GM12878 (cell line): ENCODE measurements around the gene CCDC138. TPM values are rescaled to one million over a fixed set of nuclear protein-coding genes. Genes with fewer than 3 reads are reported as not detected.

Experiments
- ATAC-seq: fragments of 200-7000 bp; cut with Tn5 transposase; 3 replicates; pipeline ENCODE4 v1.9.1; 2020; ENCODE audit warnings: mild to moderate bottlenecking, moderate library complexity
- BruUV-seq: library from RNA; stranded (reverse); fragments of 400-500 nt; replicated peaks from 2 replicates; lab custom pipeline; 2021; lab: Mats Ljungman, UMichigan
- CTCF ChIA-PET: fragments of 300-600 bp; sonication (Branson Sonifier 250); formaldehyde crosslinking; extraction: SDS; loops from one replicate; lab custom pipeline; 2021; ENCODE audit warnings: inconsistent platforms; lab: Yijun Ruan, JAX
- POLR2A ChIA-PET: fragments of 350-600 bp; formaldehyde crosslinking; extraction: SDS; loops from one replicate; lab custom pipeline; 2021; ENCODE audit warnings: inconsistent platforms; lab: Charles Lee
- RAD21 ChIA-PET: fragments of 300-600 bp; sonication (Branson Sonifier 250); formaldehyde crosslinking; loops from one replicate; lab custom pipeline; 2023; ENCODE audit warnings: antibody characterized with exemption; ENCODE audit not compliant: unreplicated experiment; lab: Charles Lee
- SMC1A ChIA-PET: fragments of 300-600 bp; sonication (Branson Sonifier 250); formaldehyde crosslinking; loops from one replicate; lab custom pipeline; 2023; ENCODE audit not compliant: unreplicated experiment, uncharacterized antibody; lab: Charles Lee
- DNase-seq: peaks from one replicate; pipeline ENCODE4 v3.0.0-alpha.2; 2011; ENCODE audit warnings: low read depth, low spot score
- FAIRE-seq: peaks from 3 replicates; lab custom pipeline; 2011; peaks lifted over from hg19 to GRCh38; lab: Jason Lieb, UNC
- H2AFZ ChIP-seq: 2 replicates; pipeline ENCODE4 v1.6.0; 2011; ENCODE audit warnings: low read depth, low read length, control low read depth; ENCODE audit not compliant: control insufficient read depth
- H3K27ac ChIP-seq: 2 replicates; pipeline ENCODE4 v1.5.1; 2011; ENCODE audit warnings: control low read depth; ENCODE audit not compliant: control insufficient read depth, insufficient read depth
- H3K27me3 ChIP-seq, 2 experiments: replicated peaks in 1 of 2; 2 replicates each; pipeline versions ENCODE4 v1.6.0 to v1.6.1; 2011; ENCODE audit warnings: low read length in 1 of 2; ENCODE audit not compliant: control insufficient read depth in 2 of 2, insufficient read depth in 2 of 2
- H3K36me3 ChIP-seq, 2 experiments: 2 replicates each; pipeline ENCODE4 v1.5.1; 2011; ENCODE audit warnings: low read length in 1 of 2; ENCODE audit not compliant: control insufficient read depth in 2 of 2, insufficient read depth in 2 of 2
- H3K4me1 ChIP-seq: 2 replicates; pipeline ENCODE4 v1.6.1; 2011; ENCODE audit warnings: mild to moderate bottlenecking, low read length, moderate library complexity, mixed read lengths; ENCODE audit not compliant: control insufficient read depth, insufficient read depth
- H3K4me2 ChIP-seq: 2 replicates; pipeline ENCODE4 v1.6.0; 2011; ENCODE audit warnings: control low read depth; ENCODE audit not compliant: control insufficient read depth, insufficient read depth
- H3K4me3 ChIP-seq: fragments of 200-600 bp; sonication (generic); 2 replicates; pipeline ENCODE4 v1.5.1; 2016
- H3K79me2 ChIP-seq: 2 replicates; pipeline ENCODE4 v1.6.0; 2011; ENCODE audit warnings: low read length; ENCODE audit not compliant: control insufficient read depth, insufficient read depth
- H3K9ac ChIP-seq: 2 replicates; pipeline ENCODE4 v1.8.0; 2011; ENCODE audit warnings: low read length, control low read depth, mixed read lengths; ENCODE audit not compliant: control insufficient read depth, insufficient read depth
- H3K9me3 ChIP-seq: replicated peaks from 3 replicates; pipeline ENCODE4 v1.5.1; 2011; ENCODE audit warnings: mild to moderate bottlenecking, low read length; ENCODE audit not compliant: control insufficient read depth, insufficient read depth
- H4K20me1 ChIP-seq: 2 replicates; pipeline ENCODE4 v1.6.0; 2011; ENCODE audit not compliant: control insufficient read depth, insufficient read depth
- BCL11A ChIP-seq: IDR thresholded peaks from 2 replicates; pipeline ENCODE4 v1.6.1; 2011; ENCODE audit warnings: low read depth, low read length
- EED ChIP-seq: sonication (generic); IDR thresholded peaks from 2 replicates; pipeline ENCODE4 v1.6.1; 2016; ENCODE audit warnings: antibody characterized with exemption, low read depth
- JUND ChIP-seq: IDR thresholded peaks from 2 replicates; pipeline ENCODE4 v1.6.1; 2012; ENCODE audit warnings: low read depth, mild to moderate bottlenecking, low read length, improper control_type of control experiment, moderate library complexity
- KAT2A ChIP-seq: conservative IDR thresholded peaks from 2 replicates; pipeline ENCODE4 v1.6.1; 2011; ENCODE audit warnings: low read depth, low read length; ENCODE audit not compliant: control insufficient read depth
- MXI1 ChIP-seq: fragments of 150-350 bp; IDR thresholded peaks from 2 replicates; pipeline ENCODE4 v1.6.1; 2011; ENCODE audit warnings: low read depth, mild to moderate bottlenecking, inconsistent platforms, low read length, improper control_type of control experiment
- NFXL1 ChIP-seq: fragments of 450-650 bp; IDR thresholded peaks from 2 replicates; pipeline ENCODE4 v1.6.1; 2017; ENCODE audit warnings: antibody characterized with exemption, mild to moderate bottlenecking, borderline replicate concordance
- SMARCA5 ChIP-seq: fragments of 450-650 bp; IDR thresholded peaks from 2 replicates; pipeline ENCODE4 v1.6.1; 2017; ENCODE audit warnings: mild to moderate bottlenecking
- WGBS: methylation state at CpG from one replicate; pipeline ENCODE4 v1.1.6; 2016; ENCODE audit warnings: low lambda C conversion rate; ENCODE audit not compliant: insufficient replicate concordance, insufficient coverage; ENCODE audit errors: missing lambda C conversion rate; 5-methylcytosine and 5-hydroxymethylcytosine counted together
- in situ Hi-C: fragments of 300-500 bp; cut with MboI; formaldehyde crosslinking; loops from 9 replicates; pipeline ENCODE4 v1.14.3; 2018; ENCODE audit warnings: mixed read lengths
- intact Hi-C: fragments of 100-400 bp; cut with micrococcal nuclease; formaldehyde crosslinking; loops from one replicate; pipeline ENCODE4 v1.14.2; 2022; ENCODE audit not compliant: unreplicated experiment
- polyA plus RNA-seq, 11 experiments: library from polyadenylated mRNA; depleted of rRNA in 4 of 11; unstranded in 6 of 11; stranded (reverse) in 5 of 11; fragments of >200 nt; fragmentation: Nextera tagmentation in 4 of 11; fragmentation: Illumina TruSeq in 1 of 11; extraction: Ambion mirVana in 4 of 11; extraction: Trizol in 1 of 11; gene quantifications; 1 replicate in 1 of 11; 2 replicates in 10 of 11; pipeline versions ENCODE4 v1.2.1 to v1.2.3, GENCODE V29; 2011 to 2016; ENCODE audit warnings: inconsistent platforms in 2 of 11, missing spikeins in 2 of 11, low read depth in 1 of 11
- total RNA-seq, 4 experiments: library from RNA; depleted of rRNA in 3 of 4; stranded (reverse); fragments of >200 nt in 3 of 4; fragmentation: Illumina TruSeq in 1 of 4; extraction: Trizol in 1 of 4; gene quantifications; 2 replicates each; pipeline versions ENCODE4 v1.2.1 to v1.2.3, GENCODE V29; 2013 to 2021
- TF ChIP-seq, protein P1 (sequence below): fragments of 450-650 bp; IDR thresholded peaks from 2 replicates; pipeline ENCODE4 v1.6.1; 2017; ENCODE audit warnings: borderline replicate concordance

CCDC138 gene
- total and polyA plus RNA-seq, 10 of the 15 experiments (the other 5 are each of a cell fraction or from before 2014, with no cell fraction given) = 7.9 to 19.4 (median 13.0) TPM

DNA sequence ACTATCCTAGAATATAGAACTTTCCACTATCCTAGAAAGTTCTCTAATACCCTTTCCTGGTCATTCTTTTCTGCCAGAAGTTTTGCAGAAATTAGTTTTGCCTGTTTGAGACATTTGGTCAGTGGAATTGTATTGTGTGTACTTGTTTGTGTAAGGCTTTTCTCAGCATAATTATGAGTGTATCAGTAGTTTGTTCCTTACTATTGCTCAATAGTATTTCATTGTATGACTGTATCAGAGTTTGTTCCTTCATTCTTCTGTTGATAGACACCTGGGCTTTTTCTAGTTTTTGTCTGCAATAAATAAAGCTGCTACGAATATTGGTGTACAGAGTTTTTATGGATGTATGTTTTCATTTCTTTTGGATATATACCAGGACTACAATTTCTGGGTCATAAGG lies 27.2 kb downstream of the CCDC138 start:
- DNase-seq = no peak
- no peaks in the 10 kb centered on the region for H3K27me3 ChIP-seq
- POLR2A ChIA-PET = no interaction called here
- TF ChIP-seq, protein P1, sequence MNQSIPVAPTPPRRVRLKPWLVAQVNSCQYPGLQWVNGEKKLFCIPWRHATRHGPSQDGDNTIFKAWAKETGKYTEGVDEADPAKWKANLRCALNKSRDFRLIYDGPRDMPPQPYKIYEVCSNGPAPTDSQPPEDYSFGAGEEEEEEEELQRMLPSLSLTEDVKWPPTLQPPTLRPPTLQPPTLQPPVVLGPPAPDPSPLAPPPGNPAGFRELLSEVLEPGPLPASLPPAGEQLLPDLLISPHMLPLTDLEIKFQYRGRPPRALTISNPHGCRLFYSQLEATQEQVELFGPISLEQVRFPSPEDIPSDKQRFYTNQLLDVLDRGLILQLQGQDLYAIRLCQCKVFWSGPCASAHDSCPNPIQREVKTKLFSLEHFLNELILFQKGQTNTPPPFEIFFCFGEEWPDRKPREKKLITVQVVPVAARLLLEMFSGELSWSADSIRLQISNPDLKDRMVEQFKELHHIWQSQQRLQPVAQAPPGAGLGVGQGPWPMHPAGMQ = no peak
- TF ChIP-seq JUND (no peak), NFXL1 (no peak), EED (no peak), MXI1 (no peak), BCL11A (no peak), KAT2A (no peak), SMARCA5 (no peak)
- 95% methylated on average over 1 of the region's 1 CpG for WGBS
- SMC1A ChIA-PET = no interaction called here
- no peaks in the 10 kb centered on the region; the same call in 1 of the 2 replicates for H3K79me2 ChIP-seq
- H3K27ac ChIP-seq = no peak overlapping the region
- RAD21 ChIA-PET = no interaction called here
- no peak overlapping the region for H2AFZ ChIP-seq
- no peak overlapping the region for H3K4me3 ChIP-seq
- FAIRE-seq = no peak
- H3K9me3 ChIP-seq = peaks cover 10% of the 10 kb centered on the region; the same call in 2 of the 3 replicates
- H3K36me3 ChIP-seq = peaks cover 6 to 19% of the 10 kb centered on the region in 2 experiments; a peak in 3 of 4 replicates
- ATAC-seq = no peak
- H3K4me2 ChIP-seq = no peak overlapping the region
- CTCF ChIA-PET = no interaction called here
- H3K9ac ChIP-seq = no peak overlapping the region
- no peaks in the 10 kb centered on the region for H3K4me1 ChIP-seq
- no TSS peak for BruUV-seq
- intact Hi-C loops (no loop called here), in situ Hi-C loops (no loop called here)
- no peaks in the 10 kb centered on the region for H4K20me1 ChIP-seq
